GM12878 (cell line): ENCODE measurements around the gene STAG1. TPM values are rescaled to one million over a fixed set of nuclear protein-coding genes. Genes with fewer than 3 reads are reported as not detected.

Experiments
- ATAC-seq: fragments of 200-7000 bp; cut with Tn5 transposase; 3 replicates; pipeline ENCODE4 v1.9.1; 2020; ENCODE audit warnings: mild to moderate bottlenecking, moderate library complexity
- BruUV-seq: library from RNA; stranded (reverse); fragments of 400-500 nt; replicated peaks from 2 replicates; lab custom pipeline; 2021; lab: Mats Ljungman, UMichigan
- CTCF ChIA-PET: fragments of 300-600 bp; sonication (Branson Sonifier 250); formaldehyde crosslinking; extraction: SDS; loops from one replicate; lab custom pipeline; 2021; ENCODE audit warnings: inconsistent platforms; lab: Yijun Ruan, JAX
- POLR2A ChIA-PET: fragments of 350-600 bp; formaldehyde crosslinking; extraction: SDS; loops from one replicate; lab custom pipeline; 2021; ENCODE audit warnings: inconsistent platforms; lab: Charles Lee
- RAD21 ChIA-PET: fragments of 300-600 bp; sonication (Branson Sonifier 250); formaldehyde crosslinking; loops from one replicate; lab custom pipeline; 2023; ENCODE audit warnings: antibody characterized with exemption; ENCODE audit not compliant: unreplicated experiment; lab: Charles Lee
- SMC1A ChIA-PET: fragments of 300-600 bp; sonication (Branson Sonifier 250); formaldehyde crosslinking; loops from one replicate; lab custom pipeline; 2023; ENCODE audit not compliant: unreplicated experiment, uncharacterized antibody; lab: Charles Lee
- DNase-seq: peaks from one replicate; pipeline ENCODE4 v3.0.0-alpha.2; 2011; ENCODE audit warnings: low read depth, low spot score
- FAIRE-seq: peaks from 3 replicates; lab custom pipeline; 2011; peaks lifted over from hg19 to GRCh38; lab: Jason Lieb, UNC
- H2AFZ ChIP-seq: 2 replicates; pipeline ENCODE4 v1.6.0; 2011; ENCODE audit warnings: low read depth, low read length, control low read depth; ENCODE audit not compliant: control insufficient read depth
- H3K27ac ChIP-seq: 2 replicates; pipeline ENCODE4 v1.5.1; 2011; ENCODE audit warnings: control low read depth; ENCODE audit not compliant: control insufficient read depth, insufficient read depth
- H3K27me3 ChIP-seq, 2 experiments: replicated peaks in 1 of 2; 2 replicates each; pipeline versions ENCODE4 v1.6.0 to v1.6.1; 2011; ENCODE audit warnings: low read length in 1 of 2; ENCODE audit not compliant: control insufficient read depth in 2 of 2, insufficient read depth in 2 of 2
- H3K36me3 ChIP-seq, 2 experiments: 2 replicates each; pipeline ENCODE4 v1.5.1; 2011; ENCODE audit warnings: low read length in 1 of 2; ENCODE audit not compliant: control insufficient read depth in 2 of 2, insufficient read depth in 2 of 2
- H3K4me1 ChIP-seq: 2 replicates; pipeline ENCODE4 v1.6.1; 2011; ENCODE audit warnings: mild to moderate bottlenecking, low read length, moderate library complexity, mixed read lengths; ENCODE audit not compliant: control insufficient read depth, insufficient read depth
- H3K4me2 ChIP-seq: 2 replicates; pipeline ENCODE4 v1.6.0; 2011; ENCODE audit warnings: control low read depth; ENCODE audit not compliant: control insufficient read depth, insufficient read depth
- H3K4me3 ChIP-seq: fragments of 200-600 bp; sonication (generic); 2 replicates; pipeline ENCODE4 v1.5.1; 2016
- H3K79me2 ChIP-seq: 2 replicates; pipeline ENCODE4 v1.6.0; 2011; ENCODE audit warnings: low read length; ENCODE audit not compliant: control insufficient read depth, insufficient read depth
- H3K9ac ChIP-seq: 2 replicates; pipeline ENCODE4 v1.8.0; 2011; ENCODE audit warnings: low read length, control low read depth, mixed read lengths; ENCODE audit not compliant: control insufficient read depth, insufficient read depth
- H3K9me3 ChIP-seq: replicated peaks from 3 replicates; pipeline ENCODE4 v1.5.1; 2011; ENCODE audit warnings: mild to moderate bottlenecking, low read length; ENCODE audit not compliant: control insufficient read depth, insufficient read depth
- H4K20me1 ChIP-seq: 2 replicates; pipeline ENCODE4 v1.6.0; 2011; ENCODE audit not compliant: control insufficient read depth, insufficient read depth
- CBX5 ChIP-seq: sonication (generic); IDR thresholded peaks from 2 replicates; pipeline ENCODE4 v1.6.1; 2016; ENCODE audit warnings: low read depth, moderate library complexity, mild to moderate bottlenecking, inconsistent platforms
- HDAC6 ChIP-seq: fragments of 200-600 bp; sonication (generic); IDR thresholded peaks from one replicate; pipeline ENCODE4 v1.8.0; 2017; ENCODE audit warnings: antibody characterized with exemption; ENCODE audit not compliant: unreplicated experiment
- NFIC ChIP-seq: IDR thresholded peaks from 2 replicates; pipeline ENCODE4 v1.6.1; 2012; ENCODE audit warnings: low read depth, mild to moderate bottlenecking, inconsistent platforms, low read length, moderate library complexity
- NFXL1 ChIP-seq: fragments of 450-650 bp; IDR thresholded peaks from 2 replicates; pipeline ENCODE4 v1.6.1; 2017; ENCODE audit warnings: antibody characterized with exemption, mild to moderate bottlenecking, borderline replicate concordance
- RFX5 ChIP-seq: IDR thresholded peaks from 2 replicates; pipeline ENCODE4 v1.6.1; 2011; ENCODE audit warnings: low read depth, low read length, improper control_type of control experiment
- YBX1 ChIP-seq: fragments of 450-650 bp; IDR thresholded peaks from 2 replicates; pipeline ENCODE4 v1.6.1; 2016; ENCODE audit warnings: antibody characterized with exemption
- WGBS: methylation state at CpG from one replicate; pipeline ENCODE4 v1.1.6; 2016; ENCODE audit warnings: low lambda C conversion rate; ENCODE audit not compliant: insufficient replicate concordance, insufficient coverage; ENCODE audit errors: missing lambda C conversion rate; 5-methylcytosine and 5-hydroxymethylcytosine counted together
- in situ Hi-C: fragments of 300-500 bp; cut with MboI; formaldehyde crosslinking; loops from 9 replicates; pipeline ENCODE4 v1.14.3; 2018; ENCODE audit warnings: mixed read lengths
- intact Hi-C: fragments of 100-400 bp; cut with micrococcal nuclease; formaldehyde crosslinking; loops from one replicate; pipeline ENCODE4 v1.14.2; 2022; ENCODE audit not compliant: unreplicated experiment
- polyA plus RNA-seq, 11 experiments: library from polyadenylated mRNA; depleted of rRNA in 4 of 11; unstranded in 6 of 11; stranded (reverse) in 5 of 11; fragments of >200 nt; fragmentation: Nextera tagmentation in 4 of 11; fragmentation: Illumina TruSeq in 1 of 11; extraction: Ambion mirVana in 4 of 11; extraction: Trizol in 1 of 11; gene quantifications; 1 replicate in 1 of 11; 2 replicates in 10 of 11; pipeline versions ENCODE4 v1.2.1 to v1.2.3, GENCODE V29; 2011 to 2016; ENCODE audit warnings: inconsistent platforms in 2 of 11, missing spikeins in 2 of 11, low read depth in 1 of 11
- total RNA-seq, 4 experiments: library from RNA; depleted of rRNA in 3 of 4; stranded (reverse); fragments of >200 nt in 3 of 4; fragmentation: Illumina TruSeq in 1 of 4; extraction: Trizol in 1 of 4; gene quantifications; 2 replicates each; pipeline versions ENCODE4 v1.2.1 to v1.2.3, GENCODE V29; 2013 to 2021
- TF ChIP-seq, protein P1 (sequence below): fragments of 450-650 bp; IDR thresholded peaks from 2 replicates; pipeline ENCODE4 v1.6.1; 2016; ENCODE audit warnings: mild to moderate bottlenecking
- TF ChIP-seq, protein P2 (sequence below): fragments of 450-650 bp; IDR thresholded peaks from 2 replicates; pipeline ENCODE4 v1.6.1; 2017; ENCODE audit warnings: borderline replicate concordance
- TF ChIP-seq, protein P3 (sequence below): IDR thresholded peaks from 2 replicates; pipeline ENCODE4 v1.6.1; 2012; ENCODE audit warnings: low read depth, low read length, improper control_type of control experiment

The STAG1 gene
- total and polyA plus RNA-seq, 10 of the 15 experiments (the other 5 are each of a cell fraction or from before 2014, with no cell fraction given), result 4.4 to 30.1 (median 20.2) TPM

DNA sequence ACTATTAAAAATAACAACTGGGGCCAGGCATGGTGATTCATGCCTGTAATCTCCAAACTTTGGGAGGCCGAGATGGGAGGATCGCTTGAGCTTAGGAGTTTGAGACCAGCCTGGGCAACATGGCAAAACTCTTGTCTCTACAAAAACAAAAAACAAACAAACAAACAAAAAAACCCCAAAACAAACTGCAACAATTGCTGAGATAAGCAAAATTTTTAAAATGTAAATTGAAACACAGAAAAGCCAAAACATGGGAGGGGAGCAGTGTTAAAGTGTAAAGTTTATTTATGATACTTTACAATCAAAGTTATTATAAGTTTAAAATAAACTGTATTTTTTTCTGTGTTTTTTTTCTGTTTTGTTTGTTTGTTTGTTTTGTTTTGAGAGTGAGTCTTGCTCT, 294.4 kb downstream of the STAG1 start (continued):
- TF ChIP-seq, protein P1, sequence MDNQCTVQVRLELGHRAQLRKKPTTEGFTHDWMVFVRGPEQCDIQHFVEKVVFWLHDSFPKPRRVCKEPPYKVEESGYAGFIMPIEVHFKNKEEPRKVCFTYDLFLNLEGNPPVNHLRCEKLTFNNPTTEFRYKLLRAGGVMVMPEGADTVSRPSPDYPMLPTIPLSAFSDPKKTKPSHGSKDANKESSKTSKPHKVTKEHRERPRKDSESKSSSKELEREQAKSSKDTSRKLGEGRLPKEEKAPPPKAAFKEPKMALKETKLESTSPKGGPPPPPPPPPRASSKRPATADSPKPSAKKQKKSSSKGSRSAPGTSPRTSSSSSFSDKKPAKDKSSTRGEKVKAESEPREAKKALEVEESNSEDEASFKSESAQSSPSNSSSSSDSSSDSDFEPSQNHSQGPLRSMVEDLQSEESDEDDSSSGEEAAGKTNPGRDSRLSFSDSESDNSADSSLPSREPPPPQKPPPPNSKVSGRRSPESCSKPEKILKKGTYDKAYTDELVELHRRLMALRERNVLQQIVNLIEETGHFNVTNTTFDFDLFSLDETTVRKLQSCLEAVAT, result no peak
- TF ChIP-seq YBX1 (no peak), NFXL1 (no peak)
- TF ChIP-seq, protein P2, sequence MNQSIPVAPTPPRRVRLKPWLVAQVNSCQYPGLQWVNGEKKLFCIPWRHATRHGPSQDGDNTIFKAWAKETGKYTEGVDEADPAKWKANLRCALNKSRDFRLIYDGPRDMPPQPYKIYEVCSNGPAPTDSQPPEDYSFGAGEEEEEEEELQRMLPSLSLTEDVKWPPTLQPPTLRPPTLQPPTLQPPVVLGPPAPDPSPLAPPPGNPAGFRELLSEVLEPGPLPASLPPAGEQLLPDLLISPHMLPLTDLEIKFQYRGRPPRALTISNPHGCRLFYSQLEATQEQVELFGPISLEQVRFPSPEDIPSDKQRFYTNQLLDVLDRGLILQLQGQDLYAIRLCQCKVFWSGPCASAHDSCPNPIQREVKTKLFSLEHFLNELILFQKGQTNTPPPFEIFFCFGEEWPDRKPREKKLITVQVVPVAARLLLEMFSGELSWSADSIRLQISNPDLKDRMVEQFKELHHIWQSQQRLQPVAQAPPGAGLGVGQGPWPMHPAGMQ, result no peak
- TF ChIP-seq, all 136 proteins: peak for 0

DNA sequence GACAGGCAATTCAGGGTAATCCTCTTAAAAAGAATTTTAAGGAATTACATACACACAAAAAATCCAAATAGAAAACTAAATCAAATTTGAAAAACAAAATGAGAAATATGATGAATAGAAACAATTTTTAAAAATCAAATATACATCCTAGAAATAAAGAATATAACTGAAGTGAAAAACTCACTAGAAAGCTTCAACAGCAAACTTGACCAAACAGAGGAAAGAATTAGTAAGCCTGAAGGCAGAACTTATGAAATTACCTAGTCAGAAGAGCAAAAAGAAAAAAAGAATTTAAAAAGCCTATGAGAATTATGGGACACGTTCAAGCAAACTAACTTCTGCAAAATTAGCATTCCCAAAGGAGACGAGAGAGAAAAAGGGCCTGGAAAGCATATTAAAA, 296.0 kb downstream of the STAG1 start:
- H3K4me2 ChIP-seq, result no peak overlapping the region
- FAIRE-seq (no peak), ATAC-seq (no peak), DNase-seq (no peak)
- no peaks in the 10 kb centered on the region for H3K27me3 ChIP-seq
- 68% methylated on average over 2 of the region's 2 CpGs for WGBS
- H3K79me2 ChIP-seq, result no peaks in the 10 kb centered on the region
- in situ Hi-C loops (no loop called here), intact Hi-C loops (no loop called here)
- CTCF ChIA-PET, result interaction anchor here (1.3 kb wide), 1 partner anchor 296 kb away, joined by 3 read pairs; the partner anchor contains the start of gene STAG1
- TF ChIP-seq CBX5, result peak; percentile 52; the same call in 1 of the 2 replicates
- no peak for TF ChIP-seq HDAC6
- no peak for TF ChIP-seq NFIC
- TF ChIP-seq, protein P3, sequence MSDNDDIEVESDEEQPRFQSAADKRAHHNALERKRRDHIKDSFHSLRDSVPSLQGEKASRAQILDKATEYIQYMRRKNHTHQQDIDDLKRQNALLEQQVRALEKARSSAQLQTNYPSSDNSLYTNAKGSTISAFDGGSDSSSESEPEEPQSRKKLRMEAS, result no peak
- no peak for TF ChIP-seq RFX5
- H2AFZ ChIP-seq, result no peak overlapping the region
- SMC1A ChIA-PET, result interaction anchor here (1.0 kb wide), 1 partner anchor 9 kb away, joined by 6 read pairs; no protein-coding TSS in a partner anchor
- peaks cover 19% of the 10 kb centered on the region for H3K9me3 ChIP-seq
- no peak overlapping the region for H3K4me3 ChIP-seq
- no peaks in the 10 kb centered on the region for H4K20me1 ChIP-seq
- H3K27ac ChIP-seq, result no peak overlapping the region
- POLR2A ChIA-PET, result no interaction called here
- RAD21 ChIA-PET, result no interaction called here
- BruUV-seq, result no TSS peak
- no peaks in the 10 kb centered on the region for H3K4me1 ChIP-seq
- no peak overlapping the region for H3K9ac ChIP-seq
- peaks cover 5 to 9% of the 10 kb centered on the region in 2 experiments; a peak in 3 of 4 replicates for H3K36me3 ChIP-seq
